ENCODE data around the gene VWA7.

VWA7 gene

DNA sequence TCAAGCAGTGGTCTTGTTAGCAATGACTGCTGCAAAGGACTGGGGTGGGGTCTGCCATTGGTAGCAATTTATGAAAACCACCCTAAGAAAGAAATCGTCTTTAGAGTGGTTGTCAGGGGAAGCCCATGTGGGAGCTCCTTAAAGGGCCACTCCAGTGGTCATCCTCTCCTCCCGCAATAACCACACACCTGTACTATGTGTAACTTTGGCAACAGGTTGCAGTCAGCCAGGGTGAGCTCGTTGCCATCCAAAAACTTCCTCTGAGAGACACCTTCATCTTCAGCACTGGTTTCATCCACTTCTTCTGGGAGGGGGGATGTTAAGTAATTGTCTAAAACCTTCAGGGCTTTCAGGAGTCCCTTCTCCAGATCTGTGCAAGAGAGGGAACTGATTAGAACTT is 45.1 kb downstream of the VWA7 start:
- no peak for DNase-seq (ENCODE audit: low read depth in 2 of 3, low spot score in 1 of 3)

DNA sequence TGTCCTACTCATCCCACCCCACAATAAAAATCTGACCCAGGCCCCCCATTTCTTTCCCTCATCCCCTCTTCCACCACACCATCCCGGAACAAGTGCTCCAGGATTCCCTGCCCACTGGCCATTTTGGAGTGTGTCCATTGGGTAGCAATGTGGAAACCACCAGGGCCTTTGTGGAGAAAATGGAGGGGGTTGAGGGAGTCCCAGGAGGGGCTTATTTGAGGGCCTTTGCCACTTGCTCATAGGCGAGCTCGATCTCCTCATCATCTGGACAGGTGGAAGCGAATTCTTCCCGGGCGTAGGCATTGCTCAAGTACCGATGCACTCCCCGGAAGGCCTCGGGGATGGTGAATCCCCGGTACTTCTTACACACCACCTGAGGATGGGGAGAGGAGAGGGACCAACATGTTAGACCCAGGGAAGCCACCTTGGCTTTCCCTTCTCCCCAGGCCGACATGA is 46.5 kb downstream of the VWA7 start:
- DNase-seq (ENCODE audit: low read depth in 2 of 3, low spot score in 1 of 3) = no peak

DNA sequence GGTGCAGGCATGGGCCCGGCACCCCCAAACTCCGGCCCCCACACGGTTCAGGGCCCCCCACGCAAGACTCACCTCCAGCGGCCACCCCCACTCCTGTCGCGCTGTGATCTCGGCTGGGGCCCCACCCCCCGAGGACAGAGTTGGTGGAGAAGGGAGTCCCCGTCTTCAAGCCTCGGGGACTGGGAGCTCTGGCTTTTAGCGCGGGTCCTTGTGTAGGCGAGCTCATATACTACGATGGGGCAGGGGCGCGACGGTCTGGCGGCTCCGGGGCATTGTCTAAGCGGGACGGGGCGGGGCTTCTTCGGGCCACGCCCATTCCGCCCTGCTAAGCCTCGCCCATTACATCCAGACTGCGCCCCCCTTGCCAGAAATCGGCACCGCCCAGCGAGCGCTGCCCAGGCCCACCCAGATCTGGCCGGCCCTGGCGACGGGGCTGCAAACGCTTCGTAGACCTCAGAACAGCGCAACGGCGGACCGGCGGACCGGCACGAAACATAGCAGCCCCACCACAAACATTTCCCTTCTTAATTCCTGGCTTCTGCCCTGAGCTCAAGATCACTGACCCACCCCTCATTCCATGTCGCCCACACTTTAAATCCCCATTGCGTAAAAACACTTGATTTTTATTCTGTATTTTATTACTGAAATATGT is 47.0 kb downstream of the VWA7 start:
- DNase-seq (ENCODE audit: low read depth in 2 of 3, low spot score in 1 of 3) = peak in 2 of 3 donors; percentile 49 to 54

DNA sequence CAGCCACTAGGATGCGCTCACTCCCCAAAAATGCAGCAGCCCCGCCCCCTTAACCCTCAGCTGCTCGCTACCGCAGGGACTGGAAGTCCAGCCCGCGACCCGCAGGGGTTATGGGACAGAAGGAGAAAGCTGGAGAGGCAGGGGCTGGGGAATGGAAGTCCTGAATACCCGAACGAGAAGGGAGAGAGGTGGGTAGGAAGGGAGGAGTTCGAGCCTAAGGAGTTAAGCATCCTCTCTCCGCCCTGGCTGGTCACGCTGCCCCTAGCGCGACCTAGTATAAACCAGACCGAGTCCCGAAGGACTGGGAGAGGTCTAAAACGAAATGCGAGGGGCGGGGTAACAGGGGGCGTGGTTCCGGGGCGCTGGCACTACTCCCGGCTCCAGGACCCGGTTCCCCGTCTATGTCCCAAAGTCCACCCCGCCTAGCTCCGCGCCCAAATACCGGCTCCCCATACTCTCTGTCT is 47.6 kb downstream of the VWA7 start:
- peak; percentile 52 to 79 (median 73) for DNase-seq (ENCODE audit: low read depth in 2 of 3, low spot score in 1 of 3)

DNA sequence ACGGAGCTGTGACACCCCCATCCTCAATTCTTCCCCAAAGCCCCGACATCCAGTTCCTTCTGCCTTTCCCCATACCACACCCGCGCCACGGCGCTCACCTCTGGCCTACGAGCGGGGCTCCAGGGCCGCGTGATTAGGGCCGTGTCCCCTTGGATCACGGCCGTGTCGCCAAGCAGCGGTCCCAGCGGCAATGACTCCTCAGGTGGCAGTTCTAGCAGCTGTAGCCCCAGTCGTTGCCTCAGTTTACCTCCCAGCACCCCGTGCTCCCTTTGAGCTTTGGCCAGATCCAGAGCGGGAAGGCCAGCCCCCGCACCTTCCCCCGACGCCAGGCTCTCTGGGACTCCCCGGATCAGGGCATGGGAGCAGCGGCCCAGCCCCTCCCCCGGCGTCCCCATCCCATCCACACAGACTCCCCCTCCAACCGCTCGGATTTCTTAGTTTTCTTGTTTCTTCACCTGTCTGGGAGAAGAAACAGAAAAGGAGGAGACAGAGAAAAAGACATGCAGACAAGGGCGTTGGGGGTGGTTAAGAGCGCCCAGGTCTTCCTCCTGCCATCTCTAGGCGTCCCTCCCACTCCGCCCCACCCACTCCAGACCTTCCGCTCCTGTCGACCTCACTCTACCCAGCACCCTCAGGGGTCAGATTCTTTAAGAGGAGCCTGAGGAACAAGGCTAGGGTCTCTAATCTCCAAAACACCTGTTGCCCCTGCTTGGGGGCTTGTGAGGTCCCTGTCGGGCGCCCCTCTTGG is 48.2 kb downstream of the VWA7 start, which contains the start of gene DDAH2:
Gene DDAH2 (minus strand): TSS at position 533 of the 748 bp plus-strand sequence. CDS start 138 bp downstream, at position 395.
- no peak for DNase-seq (ENCODE audit: low read depth in 2 of 3, low spot score in 1 of 3)

DNA sequence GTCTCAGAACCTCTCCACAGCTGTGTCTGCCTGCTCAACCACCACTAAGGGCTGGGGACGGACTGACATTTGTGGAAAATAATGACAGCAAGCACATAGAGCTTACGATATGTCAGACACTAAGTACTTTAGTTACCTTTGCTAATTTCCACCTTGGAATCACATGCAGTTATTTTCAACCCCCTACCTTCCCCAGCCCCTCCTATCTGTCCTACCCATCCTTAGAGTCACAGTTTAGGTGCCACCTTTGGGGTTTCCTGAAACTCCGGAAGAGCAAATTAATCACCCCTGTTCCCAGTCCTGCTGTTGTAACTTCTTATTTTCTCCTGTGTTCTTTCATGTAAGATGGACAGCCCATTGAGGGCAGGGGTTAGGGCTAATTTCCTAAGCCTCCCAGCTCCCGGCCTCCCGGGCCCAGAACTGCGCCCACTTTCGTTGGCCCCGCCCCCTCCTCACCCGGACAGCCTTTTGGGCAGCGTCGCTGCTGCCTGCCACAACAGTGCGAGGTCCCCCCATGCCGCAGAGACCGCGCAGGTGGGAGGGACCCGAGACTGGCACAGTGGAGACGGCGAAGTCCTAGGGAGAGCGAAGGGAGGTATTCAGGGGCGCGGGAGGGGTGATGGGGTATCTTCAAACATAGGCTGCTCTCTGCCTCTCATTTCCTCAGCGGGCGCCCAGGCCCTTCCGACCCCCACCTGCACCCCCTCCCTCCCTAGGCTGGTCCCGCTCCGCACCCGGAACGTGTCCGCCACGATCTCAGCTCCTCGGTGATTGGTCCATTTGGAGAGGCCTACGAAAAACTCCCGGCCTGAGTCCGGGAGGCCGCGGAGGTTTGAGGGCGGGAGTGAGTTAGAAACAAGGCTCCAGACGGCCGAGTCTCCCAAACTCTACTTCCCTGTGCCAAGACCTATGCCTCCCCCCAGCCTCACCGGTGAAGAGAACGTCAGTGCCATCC is 49.1 kb downstream of the VWA7 start:
- DNase-seq (ENCODE audit: low read depth in 2 of 3, low spot score in 1 of 3) = no peak

DNA sequence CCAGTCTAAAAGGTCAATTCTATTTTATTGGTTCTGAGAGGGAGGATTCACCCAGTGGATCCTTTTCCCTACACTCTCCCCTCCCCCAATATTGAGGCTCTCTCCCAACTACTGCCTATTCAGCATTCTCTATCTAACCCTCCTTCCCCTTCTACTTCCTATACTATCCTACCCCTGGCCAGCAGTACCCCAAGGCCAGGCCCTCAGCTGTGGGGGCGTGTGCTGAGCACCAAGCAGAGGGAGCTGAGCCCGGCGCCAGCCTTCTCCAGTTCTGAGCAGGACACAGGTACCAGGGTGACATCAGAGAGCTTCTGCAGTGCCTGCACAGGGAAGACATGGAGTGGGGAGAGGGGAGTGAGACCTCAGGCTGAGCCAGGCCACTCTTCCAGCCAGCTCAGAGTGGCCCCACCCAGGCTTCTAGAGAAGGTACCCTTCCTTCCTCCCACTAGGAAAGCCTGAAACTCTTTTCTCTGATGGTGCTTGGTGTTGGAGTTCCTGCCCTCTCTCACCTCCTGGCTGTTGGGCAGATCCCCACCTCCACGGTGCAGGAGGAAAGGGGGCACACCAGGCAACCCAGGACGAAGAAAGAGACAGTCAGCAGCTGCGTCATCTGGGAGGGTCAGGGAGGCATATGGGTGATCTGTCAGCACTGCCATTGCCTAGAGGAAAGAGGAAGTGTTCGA is 50.0 kb downstream of the VWA7 start:
- no peak for DNase-seq (ENCODE audit: low read depth in 2 of 3, low spot score in 1 of 3)

DNA sequence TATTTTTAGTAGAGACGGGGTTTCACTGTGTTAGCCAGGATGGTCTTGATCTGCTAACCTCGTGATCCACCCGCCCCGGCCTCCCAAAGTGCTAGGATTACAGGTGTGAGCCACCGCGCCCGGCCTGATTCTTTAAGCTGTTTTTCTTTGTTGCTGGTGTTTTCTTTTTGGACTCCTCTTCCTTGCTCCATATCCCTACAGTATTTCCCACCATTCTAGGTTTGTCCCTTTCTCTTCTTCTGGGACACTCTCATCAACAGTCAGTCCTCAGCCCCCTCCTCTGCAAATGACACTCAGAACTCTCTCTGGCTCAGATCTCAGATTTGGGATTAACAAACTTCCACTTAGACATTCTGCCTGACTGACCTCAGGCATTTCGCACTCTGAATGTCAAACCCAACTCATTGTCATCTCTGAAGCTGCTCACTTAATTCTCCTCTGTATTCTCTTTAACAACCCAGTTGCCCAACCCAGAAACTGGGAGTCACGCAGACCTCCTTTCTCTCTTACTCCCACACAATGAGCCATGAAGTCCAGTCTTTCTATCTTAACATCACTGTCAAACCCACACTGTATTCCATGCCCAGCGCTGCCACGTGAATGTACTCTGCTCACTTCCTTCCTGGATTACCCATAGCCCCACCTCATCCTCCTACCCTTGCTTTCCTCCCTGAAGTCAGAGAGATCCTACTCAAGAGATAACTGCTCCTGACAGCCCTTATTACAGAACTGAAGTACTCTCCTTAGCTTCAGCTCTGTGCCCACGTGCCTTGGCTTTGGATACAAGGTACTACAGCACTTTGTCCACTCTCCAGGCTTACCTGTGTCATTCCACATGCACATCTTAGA is 51.4 kb downstream of the VWA7 start:
- no peak for DNase-seq (ENCODE audit: low read depth in 2 of 3, low spot score in 1 of 3)

DNA sequence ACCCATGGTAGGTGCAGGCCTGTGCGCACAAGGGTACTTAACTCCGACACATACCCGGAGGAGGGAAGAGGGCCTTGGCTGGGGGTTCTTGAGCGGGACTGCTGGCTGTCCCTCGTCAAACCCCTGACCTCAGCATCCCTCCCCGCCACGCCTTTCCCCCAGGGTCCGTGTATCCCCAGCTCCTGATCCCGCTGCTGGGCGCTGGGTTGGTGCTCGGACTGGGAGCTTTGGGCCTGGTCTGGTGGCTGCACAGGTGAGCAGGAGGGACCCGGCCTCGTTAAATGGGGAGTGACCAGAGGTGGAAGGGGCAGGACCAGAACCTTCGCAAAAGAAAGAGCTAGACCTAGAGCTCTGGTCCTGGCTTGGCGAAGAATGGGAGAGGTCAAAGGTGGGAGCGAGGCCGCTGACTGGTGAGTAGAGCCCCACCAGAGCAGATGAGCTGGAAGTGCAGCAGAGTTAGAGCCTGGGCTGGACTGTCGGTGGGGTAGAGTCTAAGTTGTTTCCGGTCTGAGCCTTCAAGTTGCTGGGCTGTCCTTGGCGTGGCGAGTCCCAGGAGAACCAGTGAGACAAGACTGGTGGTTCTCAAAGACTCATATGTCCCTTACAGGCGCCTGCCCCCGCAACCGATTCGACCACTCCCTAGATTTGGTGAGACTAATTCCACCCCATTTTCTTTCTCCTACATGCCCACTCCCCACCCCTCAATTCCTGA is 53.0 kb downstream of the VWA7 start:
- DNase-seq (ENCODE audit: low read depth in 2 of 3, low spot score in 1 of 3) = no peak

DNA sequence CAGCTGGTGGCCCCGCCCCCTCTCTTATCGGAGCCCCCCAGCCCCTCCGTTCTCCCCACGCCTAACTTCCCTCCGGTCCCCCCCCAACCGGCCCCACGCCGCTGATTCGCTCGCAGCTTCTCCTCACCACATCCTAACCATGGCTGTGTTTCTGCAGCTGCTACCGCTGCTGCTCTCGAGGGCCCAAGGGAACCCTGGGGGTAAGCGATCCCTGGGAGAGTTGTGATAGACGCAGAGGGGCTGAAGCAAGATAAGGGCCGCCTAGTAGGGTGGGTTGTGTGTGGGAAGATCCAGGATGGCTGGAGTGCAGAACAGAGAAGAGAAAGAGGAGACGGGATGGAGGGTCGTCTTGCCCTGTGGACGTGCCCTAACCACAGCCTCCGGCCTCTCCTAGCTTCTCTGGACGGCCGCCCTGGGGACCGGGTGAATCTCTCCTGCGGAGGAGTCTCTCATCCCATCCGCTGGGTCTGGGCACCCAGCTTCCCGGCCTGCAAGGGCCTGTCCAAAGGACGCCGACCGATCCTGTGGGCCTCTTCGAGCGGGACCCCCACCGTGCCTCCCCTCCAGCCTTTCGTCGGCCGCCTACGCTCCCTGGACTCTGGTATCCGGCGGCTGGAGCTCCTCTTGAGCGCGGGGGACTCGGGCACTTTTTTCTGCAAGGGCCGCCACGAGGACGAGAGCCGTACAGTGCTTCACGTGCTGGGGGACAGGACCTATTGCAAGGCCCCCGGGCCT is 53.7 kb downstream of the VWA7 start, which contains the start of gene MPIG6B:
Gene MPIG6B (plus strand): TSS at position 129 of the 735 bp plus-strand sequence. CDS start 11 bp downstream, at position 140.
- DNase-seq (ENCODE audit: low read depth in 2 of 3, low spot score in 1 of 3) = no peak

DNA sequence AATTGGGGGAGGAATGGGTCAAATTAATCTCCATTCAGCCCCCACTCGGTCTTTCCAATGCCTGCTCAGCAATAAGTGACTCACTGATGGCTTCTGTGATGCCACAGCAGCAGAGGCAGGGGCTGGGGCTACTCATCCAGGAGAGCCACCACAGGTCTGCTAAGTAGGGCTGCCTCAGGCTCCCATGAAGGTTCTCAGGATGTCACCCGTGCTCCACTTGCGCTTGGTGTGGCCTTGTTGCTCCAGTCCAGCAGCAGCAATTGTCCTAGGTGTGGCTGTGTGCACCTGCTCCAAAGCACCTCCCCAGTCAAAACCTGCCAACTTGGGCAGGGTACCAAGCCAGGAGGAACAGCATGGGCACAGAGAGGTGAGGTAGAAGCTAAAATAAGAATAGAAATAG is 55.0 kb downstream of the VWA7 start:
- DNase-seq (ENCODE audit: low read depth in 2 of 3, low spot score in 1 of 3) = no peak

DNA sequence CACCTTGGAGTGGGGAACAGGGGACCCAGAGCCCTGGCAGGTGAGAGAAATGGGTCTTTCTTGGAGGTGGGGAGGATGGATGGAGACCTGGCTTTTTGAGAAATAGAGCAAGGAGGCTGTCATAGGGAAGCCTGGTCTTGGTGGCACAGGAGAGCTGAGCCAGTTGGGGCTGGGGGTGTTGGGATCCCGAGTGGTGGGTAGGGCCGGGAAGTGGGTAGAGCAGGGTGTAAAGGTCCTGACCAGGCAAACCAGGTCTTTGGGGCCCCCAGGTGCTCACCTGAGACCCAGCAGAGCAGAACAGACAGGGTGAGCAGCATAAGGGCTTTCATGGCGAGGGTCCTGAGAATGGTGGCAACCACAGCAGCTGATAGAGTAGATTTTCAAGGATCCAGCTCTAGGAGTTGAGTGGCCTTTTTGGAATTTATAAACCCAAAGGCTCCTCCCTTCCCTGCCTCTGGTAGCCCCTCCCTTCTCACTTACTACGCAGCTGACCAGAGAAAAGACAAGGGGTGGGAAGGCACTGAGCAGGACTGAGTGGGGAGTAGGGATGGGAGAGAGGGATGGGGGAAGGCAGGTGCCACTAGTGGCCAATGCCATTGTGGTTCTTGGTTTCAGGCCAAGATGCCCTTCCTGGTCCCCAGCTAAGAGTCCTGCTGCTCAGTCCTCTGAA is 55.6 kb downstream of the VWA7 start, which contains the start of gene LY6G6C:
Gene LY6G6C (minus strand): TSS at position 396 of the 670 bp plus-strand sequence. CDS start 67 bp downstream, at position 329.
- DNase-seq (ENCODE audit: low read depth in 2 of 3, low spot score in 1 of 3) = no peak

DNA sequence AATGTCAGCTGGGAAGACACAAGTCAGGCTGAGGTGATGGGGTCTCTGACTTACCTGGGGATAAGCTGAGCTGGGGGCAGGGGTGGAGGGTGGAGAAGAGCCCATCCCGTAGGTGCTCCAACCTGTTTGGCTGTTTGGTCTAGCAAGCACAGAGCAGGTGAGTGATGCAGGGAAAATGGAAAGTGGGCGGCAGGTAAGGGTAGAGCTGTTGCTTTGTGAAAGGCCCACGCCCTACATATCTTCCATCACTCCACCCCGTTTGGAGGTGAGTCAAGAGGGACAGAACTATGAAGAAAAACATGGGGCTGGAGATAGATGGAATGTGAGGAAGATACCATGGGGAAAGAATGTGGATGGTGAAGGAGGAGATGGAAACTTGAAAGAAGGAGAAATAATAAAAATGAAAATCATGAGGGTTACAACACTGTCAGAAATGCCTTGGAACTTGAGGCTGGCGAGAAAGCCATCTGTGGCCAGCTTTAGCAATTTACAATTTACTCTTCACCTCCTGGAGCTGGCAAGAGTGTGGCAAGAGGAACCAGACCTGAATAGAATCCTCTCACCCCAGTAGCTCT is 56.8 kb downstream of the VWA7 start:
- no peak for DNase-seq (ENCODE audit: low read depth in 2 of 3, low spot score in 1 of 3)

DNA sequence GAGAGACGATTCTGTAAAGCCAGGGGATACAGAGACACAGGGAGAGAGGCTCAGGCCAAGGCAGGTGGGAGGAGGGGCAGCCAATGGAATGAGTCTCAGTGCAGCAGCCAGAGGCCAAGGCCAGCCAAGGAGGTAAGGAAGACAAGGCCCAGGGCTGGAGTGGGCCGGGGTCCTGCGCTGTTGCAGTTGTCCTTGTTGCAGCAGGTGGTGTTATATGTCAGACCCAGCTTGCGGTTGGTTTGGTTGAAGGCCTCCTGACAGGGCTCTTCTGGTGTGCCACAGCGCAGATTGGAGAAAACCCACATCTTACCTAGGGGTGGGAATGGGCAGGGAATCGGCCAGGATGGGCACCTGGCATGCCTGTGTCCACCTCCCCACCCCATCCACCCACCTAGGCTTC is 58.1 kb downstream of the VWA7 start:
- no peak for DNase-seq (ENCODE audit: low read depth in 2 of 3, low spot score in 1 of 3)

DNA sequence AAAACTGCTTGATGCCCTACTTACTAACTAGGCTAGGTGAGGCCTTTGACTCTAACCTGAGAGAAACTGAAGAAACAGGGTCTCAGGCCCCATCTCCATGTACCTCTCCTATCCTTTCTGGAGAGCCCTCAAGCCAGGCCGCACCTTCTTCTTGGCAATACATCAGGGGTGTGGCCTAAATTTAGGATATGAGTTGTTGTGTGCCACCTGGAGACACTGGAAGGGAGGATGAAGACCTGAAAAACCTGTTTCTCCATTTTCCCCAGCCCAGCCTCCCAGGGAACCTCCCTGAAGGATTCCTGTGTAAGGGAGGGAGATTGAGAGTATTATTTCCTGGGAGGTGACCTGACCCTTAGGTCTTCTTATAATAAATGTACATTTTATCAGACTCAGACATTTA is 58.9 kb downstream of the VWA7 start:
- no peak for DNase-seq (ENCODE audit: low read depth in 2 of 3, low spot score in 1 of 3)

DNA sequence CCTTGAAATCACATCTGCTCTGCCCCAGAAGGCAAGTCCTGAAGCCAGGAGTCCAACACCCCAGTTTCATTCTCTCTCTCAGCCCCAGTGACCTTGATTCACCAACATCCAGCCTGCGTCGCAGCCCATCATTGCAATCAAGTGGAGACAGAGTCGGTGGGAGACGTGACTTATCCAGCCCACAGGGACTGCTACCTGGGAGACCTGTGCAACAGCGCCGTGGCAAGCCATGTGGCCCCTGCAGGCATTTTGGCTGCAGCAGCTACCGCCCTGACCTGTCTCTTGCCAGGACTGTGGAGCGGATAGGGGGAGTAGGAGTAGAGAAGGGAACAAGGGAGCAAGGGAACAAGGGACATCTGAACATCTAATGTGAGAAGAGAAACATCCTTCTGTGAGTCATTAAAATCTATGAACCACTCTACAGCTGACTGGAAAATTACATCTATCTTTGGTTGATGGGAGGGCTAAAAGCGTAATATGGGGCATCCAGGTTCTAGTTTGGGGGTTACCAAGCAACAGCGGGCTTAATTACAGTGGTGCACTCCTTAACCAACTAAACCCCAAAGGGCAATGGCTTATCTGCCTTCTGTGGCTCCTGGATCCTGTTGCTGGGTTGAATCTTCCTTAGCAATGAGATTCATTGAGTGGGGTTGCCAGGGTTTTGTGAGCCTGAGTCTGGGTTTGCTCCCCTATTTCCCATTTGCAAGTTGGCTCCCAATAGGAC is 59.5 kb downstream of the VWA7 start:
- no peak for DNase-seq (ENCODE audit: low read depth in 2 of 3, low spot score in 1 of 3)
